BLaER1 (cell line): Measurements from ENCODE around the gene C1orf35.
"Not testable (repeated sequence)": the region's sequence is repeated elsewhere in the genome, so short reads cannot be mapped to it uniquely, and the experiment has no call there.

Experiments
- H3K27ac ChIP-seq: shearing (Covaris generic); formaldehyde crosslinking; 2 replicates; pipeline ENCODE4 v1.8.1; 2022
- H3K27me3 ChIP-seq: shearing (Covaris generic); formaldehyde crosslinking; 2 replicates; pipeline ENCODE4 v1.8.1; 2022
- H3K36me3 ChIP-seq: shearing (Covaris generic); formaldehyde crosslinking; 2 replicates; pipeline ENCODE4 v1.8.1; 2022
- H3K4me1 ChIP-seq: shearing (Covaris generic); formaldehyde crosslinking; 2 replicates; pipeline ENCODE4 v1.8.1; 2022
- H3K4me2 ChIP-seq: shearing (Covaris generic); formaldehyde crosslinking; 2 replicates; pipeline ENCODE4 v1.8.1; 2022
- H3K4me3 ChIP-seq: shearing (Covaris generic); formaldehyde crosslinking; 2 replicates; pipeline ENCODE4 v1.8.1; 2022
- H3K9ac ChIP-seq: shearing (Covaris generic); formaldehyde crosslinking; 2 replicates; pipeline ENCODE4 v1.8.1; 2022
- H3K9me3 ChIP-seq: shearing (Covaris generic); formaldehyde crosslinking; 2 replicates; pipeline ENCODE4 v1.8.1; 2022
- H4K20me1 ChIP-seq: shearing (Covaris generic); formaldehyde crosslinking; 2 replicates; pipeline ENCODE4 v1.8.1; 2022
- Cebpa-rat ChIP-seq: shearing (Covaris generic); IDR thresholded peaks from 2 replicates; pipeline ENCODE4 v1.8.1; 2022

The C1orf35 gene

GRCh38 chr1:228125185-228125584 lies 22.1 kb upstream of the C1orf35 start:
- no peaks in the 10 kb centered on the region for H4K20me1 ChIP-seq
- H3K4me3 ChIP-seq: no peak overlapping the region
- H3K4me1 ChIP-seq: no peaks in the 10 kb centered on the region
- TF ChIP-seq Cebpa-rat: no peak
- H3K9ac ChIP-seq: no peak overlapping the region
- no peaks in the 10 kb centered on the region for H3K9me3 ChIP-seq
- H3K27ac ChIP-seq: no peak overlapping the region
- H3K4me2 ChIP-seq: no peak overlapping the region
- H3K27me3 ChIP-seq: no peaks in the 10 kb centered on the region
- H3K36me3 ChIP-seq: no peaks in the 10 kb centered on the region

GRCh38 chr1:228123505-228123904 lies 20.4 kb upstream of the C1orf35 start:
- no peak overlapping the region for H3K4me3 ChIP-seq
- H3K4me1 ChIP-seq: no peaks in the 10 kb centered on the region
- TF ChIP-seq Cebpa-rat: no peak
- H3K9me3 ChIP-seq: peaks cover 11% of the 10 kb centered on the region
- no peaks in the 10 kb centered on the region for H3K27me3 ChIP-seq
- no peak overlapping the region for H3K4me2 ChIP-seq
- H3K9ac ChIP-seq: no peak overlapping the region
- H3K27ac ChIP-seq: no peak overlapping the region
- H4K20me1 ChIP-seq: no peaks in the 10 kb centered on the region
- no peaks in the 10 kb centered on the region for H3K36me3 ChIP-seq

GRCh38 chr1:228122921-228123441 lies 19.9 kb upstream of the C1orf35 start:
- no peaks in the 10 kb centered on the region for H3K4me1 ChIP-seq
- H3K36me3 ChIP-seq: no peaks in the 10 kb centered on the region
- H3K27me3 ChIP-seq: no peaks in the 10 kb centered on the region
- peaks cover 16% of the 10 kb centered on the region for H3K9me3 ChIP-seq
- no peaks in the 10 kb centered on the region for H4K20me1 ChIP-seq
- H3K4me2 ChIP-seq: no peak overlapping the region
- no peak for TF ChIP-seq Cebpa-rat
- H3K4me3 ChIP-seq: no peak overlapping the region
- no peak overlapping the region for H3K9ac ChIP-seq
- H3K27ac ChIP-seq: no peak overlapping the region

GRCh38 chr1:228120857-228121489 lies 17.8 kb upstream of the C1orf35 start:
- no peak for TF ChIP-seq Cebpa-rat
- Histone ChIP-seq H3K4me1 (no peaks in the 10 kb centered on the region), H3K9ac (no peak overlapping the region), H3K4me2 (no peak overlapping the region), H3K36me3 (no peaks in the 10 kb centered on the region), H3K4me3 (no peak overlapping the region), H4K20me1 (no peaks in the 10 kb centered on the region), H3K27me3 (no peaks in the 10 kb centered on the region), H3K9me3 (peaks cover 36% of the 10 kb centered on the region), H3K27ac (no peak overlapping the region)

- no peak overlapping the region for H3K4me3 ChIP-seq
- H3K27ac ChIP-seq: no peak overlapping the region
- H3K27me3 ChIP-seq: no peaks in the 10 kb centered on the region
- no peaks in the 10 kb centered on the region for H3K4me1 ChIP-seq
- H3K9ac ChIP-seq: no peak overlapping the region
- TF ChIP-seq Cebpa-rat: no peak
- H3K4me2 ChIP-seq: no peak overlapping the region
- no peaks in the 10 kb centered on the region for H4K20me1 ChIP-seq
- peaks cover 41% of the 10 kb centered on the region for H3K9me3 ChIP-seq
- H3K36me3 ChIP-seq: no peaks in the 10 kb centered on the region
Observed at GRCh38 chr1:228120351-228120750, 17.2 kb upstream of the C1orf35 start.

- H3K27me3 ChIP-seq: no peaks in the 10 kb centered on the region
- H3K4me3 ChIP-seq: no peak overlapping the region
- H3K36me3 ChIP-seq: no peaks in the 10 kb centered on the region
Observed at GRCh38 chr1:228118040-228118439, 14.9 kb upstream of the C1orf35 start.

GRCh38 chr1:228117335-228117734 lies 14.2 kb upstream of the C1orf35 start:
- Histone ChIP-seq H4K20me1 (no peaks in the 10 kb centered on the region), H3K4me2 (no peak overlapping the region), H3K9me3 (peaks cover 41% of the 10 kb centered on the region), H3K9ac (no peak overlapping the region), H3K4me3 (no peak overlapping the region), H3K36me3 (no peaks in the 10 kb centered on the region), H3K4me1 (no peaks in the 10 kb centered on the region), H3K27me3 (no peaks in the 10 kb centered on the region), H3K27ac (no peak overlapping the region)
- TF ChIP-seq Cebpa-rat: no peak

More at GRCh38 chr1:228118040-228118439, 14.9 kb upstream of the C1orf35 start:
- Histone ChIP-seq H3K4me1 (no peaks in the 10 kb centered on the region), H3K9ac (no peak overlapping the region), H4K20me1 (no peaks in the 10 kb centered on the region), H3K9me3 (peaks cover 41% of the 10 kb centered on the region), H3K4me2 (no peak overlapping the region), H3K27ac (no peak overlapping the region)
- no peak for TF ChIP-seq Cebpa-rat

- no peaks in the 10 kb centered on the region for H4K20me1 ChIP-seq
- no peak overlapping the region for H3K4me2 ChIP-seq
- H3K4me3 ChIP-seq: no peak overlapping the region
- H3K36me3 ChIP-seq: no peaks in the 10 kb centered on the region
- H3K4me1 ChIP-seq: peaks cover 9% of the 10 kb centered on the region
- no peak for TF ChIP-seq Cebpa-rat
- H3K27ac ChIP-seq: no peak overlapping the region
- peaks cover 41% of the 10 kb centered on the region for H3K9me3 ChIP-seq
- no peak overlapping the region for H3K9ac ChIP-seq
- H3K27me3 ChIP-seq: no peaks in the 10 kb centered on the region
Observed at GRCh38 chr1:228114827-228115226, 11.7 kb upstream of the C1orf35 start.

- Histone ChIP-seq H3K36me3 (peaks cover 5% of the 10 kb centered on the region), H3K4me3 (no peak overlapping the region), H3K4me1 (peaks cover 21% of the 10 kb centered on the region), H3K27me3 (no peaks in the 10 kb centered on the region), H3K9ac (no peak overlapping the region), H3K4me2 (no peak overlapping the region), H3K27ac (no peak overlapping the region), H3K9me3 (peaks cover 21% of the 10 kb centered on the region), H4K20me1 (peaks cover 9% of the 10 kb centered on the region; the same call in 1 of the 2 replicates)
- TF ChIP-seq Cebpa-rat: no peak
Observed at GRCh38 chr1:228112617-228113016, 9.5 kb upstream of the C1orf35 start.

GRCh38 chr1:228112167-228112566 lies 9.0 kb upstream of the C1orf35 start:
- H4K20me1 ChIP-seq: peaks cover 13% of the 10 kb centered on the region; the same call in 1 of the 2 replicates

GRCh38 chr1:228111315-228111714 lies 8.2 kb upstream of the C1orf35 start:
- H3K4me2 ChIP-seq, H3K9me3 ChIP-seq, H3K27ac ChIP-seq, H3K9ac ChIP-seq, H3K27me3 ChIP-seq, H3K4me3 ChIP-seq: not testable (repeated sequence)
- Histone ChIP-seq H4K20me1 (peaks cover 15% of the 10 kb centered on the region; the same call in 1 of the 2 replicates), H3K36me3 (peaks cover 18% of the 10 kb centered on the region), H3K4me1 (peaks cover 25% of the 10 kb centered on the region)

More at GRCh38 chr1:228112167-228112566, 9.0 kb upstream of the C1orf35 start:
- Histone ChIP-seq H3K27me3 (no peaks in the 10 kb centered on the region), H3K4me2 (no peak overlapping the region), H3K4me3 (no peak overlapping the region), H3K4me1 (peaks cover 25% of the 10 kb centered on the region), H3K9me3 (peaks cover 17% of the 10 kb centered on the region), H3K36me3 (peaks cover 10% of the 10 kb centered on the region), H3K27ac (no peak overlapping the region), H3K9ac (no peak overlapping the region)
- no peak for TF ChIP-seq Cebpa-rat
